ENCODE data around the gene TBC1D1. TPM values are rescaled to one million over a fixed set of nuclear protein-coding genes. Genes with fewer than 3 reads are reported as not detected.

Gene TBC1D1
- total RNA-seq, 1 donor: 66.6 TPM

DNA sequence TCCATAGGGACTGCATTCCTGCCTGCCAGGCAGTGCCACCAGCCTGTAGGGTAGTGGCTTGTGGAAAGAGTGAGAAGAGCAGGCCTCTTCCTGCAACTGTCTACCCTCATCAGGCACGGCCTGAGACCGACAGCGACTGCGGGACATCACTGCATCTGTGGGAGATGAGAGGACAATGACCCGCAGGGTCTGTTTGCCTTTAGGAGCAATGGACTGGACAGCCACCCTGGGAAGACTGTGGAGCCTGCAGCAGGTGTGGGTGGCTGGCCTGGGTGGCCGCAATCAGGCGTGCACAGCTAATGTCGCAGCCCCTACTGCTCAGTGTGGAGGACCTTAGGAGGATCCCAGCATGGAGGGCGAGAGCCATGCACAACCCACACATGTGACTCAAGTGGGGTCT lies 297.3 kb downstream of the TBC1D1 start:
- TF ChIP-seq, protein P1, sequence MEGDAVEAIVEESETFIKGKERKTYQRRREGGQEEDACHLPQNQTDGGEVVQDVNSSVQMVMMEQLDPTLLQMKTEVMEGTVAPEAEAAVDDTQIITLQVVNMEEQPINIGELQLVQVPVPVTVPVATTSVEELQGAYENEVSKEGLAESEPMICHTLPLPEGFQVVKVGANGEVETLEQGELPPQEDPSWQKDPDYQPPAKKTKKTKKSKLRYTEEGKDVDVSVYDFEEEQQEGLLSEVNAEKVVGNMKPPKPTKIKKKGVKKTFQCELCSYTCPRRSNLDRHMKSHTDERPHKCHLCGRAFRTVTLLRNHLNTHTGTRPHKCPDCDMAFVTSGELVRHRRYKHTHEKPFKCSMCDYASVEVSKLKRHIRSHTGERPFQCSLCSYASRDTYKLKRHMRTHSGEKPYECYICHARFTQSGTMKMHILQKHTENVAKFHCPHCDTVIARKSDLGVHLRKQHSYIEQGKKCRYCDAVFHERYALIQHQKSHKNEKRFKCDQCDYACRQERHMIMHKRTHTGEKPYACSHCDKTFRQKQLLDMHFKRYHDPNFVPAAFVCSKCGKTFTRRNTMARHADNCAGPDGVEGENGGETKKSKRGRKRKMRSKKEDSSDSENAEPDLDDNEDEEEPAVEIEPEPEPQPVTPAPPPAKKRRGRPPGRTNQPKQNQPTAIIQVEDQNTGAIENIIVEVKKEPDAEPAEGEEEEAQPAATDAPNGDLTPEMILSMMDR (IDR thresholded peaks at IDR 0.05; ENCODE audit: extremely low read depth, low read depth, low read length): no peak
- DNase-seq (ENCODE audit: insufficient read length, low spot score, missing footprints): no peak
- no peaks in the 10 kb centered on the region for H3K9me3 ChIP-seq (ENCODE audit: low read depth, low read length)
- no peak overlapping the region for H3K27ac ChIP-seq (ENCODE audit: low read depth, low read length)
- no peaks in the 10 kb centered on the region for H3K79me2 ChIP-seq (ENCODE audit: insufficient read depth, low read length)
- no peak overlapping the region for H3K4me2 ChIP-seq (ENCODE audit: insufficient read depth, low read length)
- H2AFZ ChIP-seq (ENCODE audit: low read length): no peak overlapping the region
- peaks cover 27% of the 10 kb centered on the region for H3K4me1 ChIP-seq (ENCODE audit: insufficient read depth, low read length)
- no peaks in the 10 kb centered on the region for H3K36me3 ChIP-seq (ENCODE audit: insufficient read depth, low read length)
- H4K20me1 ChIP-seq (ENCODE audit: insufficient read depth, low read length): no peaks in the 10 kb centered on the region
- H3K27me3 ChIP-seq (ENCODE audit: insufficient read depth, low read length): no peaks in the 10 kb centered on the region
- H3K4me3 ChIP-seq (ENCODE audit: insufficient read depth, low read length): no peak overlapping the region

DNA sequence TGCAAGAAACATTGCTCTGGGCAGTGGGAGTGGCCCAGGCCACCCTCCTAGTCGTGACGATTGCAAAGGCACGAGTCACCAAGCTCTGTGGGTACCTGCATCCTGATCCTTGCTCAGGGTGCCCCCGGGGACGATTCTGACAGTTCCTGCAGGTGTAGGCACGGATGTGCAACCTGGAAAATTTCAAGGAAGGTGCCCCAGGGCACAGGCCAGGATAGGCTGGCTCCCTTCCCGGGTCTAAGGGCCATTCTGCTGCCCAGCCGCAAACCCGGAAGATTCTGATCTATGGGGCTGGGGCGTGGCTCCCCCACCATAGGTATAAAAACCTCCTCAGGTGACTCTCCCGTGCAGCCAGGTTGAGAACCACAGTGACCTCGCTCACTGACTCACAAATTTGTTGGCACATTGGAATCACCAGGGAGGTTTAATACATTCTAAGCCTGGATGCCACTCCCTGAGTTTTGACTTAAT lies 297.8 kb downstream of the TBC1D1 start:
- H3K9me3 ChIP-seq (ENCODE audit: low read depth, low read length): no peaks in the 10 kb centered on the region
- TF ChIP-seq, protein P1 (IDR thresholded peaks at IDR 0.05; ENCODE audit: extremely low read depth, low read depth, low read length): no peak
- H4K20me1 ChIP-seq (ENCODE audit: insufficient read depth, low read length): no peaks in the 10 kb centered on the region
- DNase-seq (ENCODE audit: insufficient read length, low spot score, missing footprints): no peak
- no peaks in the 10 kb centered on the region for H3K27me3 ChIP-seq (ENCODE audit: insufficient read depth, low read length)
- H3K4me2 ChIP-seq (ENCODE audit: insufficient read depth, low read length): no peak overlapping the region
- H3K36me3 ChIP-seq (ENCODE audit: insufficient read depth, low read length): no peaks in the 10 kb centered on the region
- H2AFZ ChIP-seq (ENCODE audit: low read length): no peak overlapping the region
- peaks cover 30% of the 10 kb centered on the region for H3K4me1 ChIP-seq (ENCODE audit: insufficient read depth, low read length)
- no peak overlapping the region for H3K4me3 ChIP-seq (ENCODE audit: insufficient read depth, low read length)
- no peak overlapping the region for H3K27ac ChIP-seq (ENCODE audit: low read depth, low read length)
- H3K79me2 ChIP-seq (ENCODE audit: insufficient read depth, low read length): no peaks in the 10 kb centered on the region

Other genes starting within 250 kb of the TBC1D1 start
- gene RELL1, start 204.7 kb upstream of the TBC1D1 start, total RNA-seq: 61.2 and 64.5 TPM in 2 replicates
- gene PGM2, start 64.4 kb upstream of the TBC1D1 start, total RNA-seq: 17.1 and 20.3 TPM in 2 replicates
- not detected in 2 replicates for gene PTTG2, start 69.3 kb downstream of the TBC1D1 start, total RNA-seq

Data from osteoblast (primary cell).